Endothelial cell of umbilical vein (primary cell): ENCODE measurements around the gene VWA8. TPM values are rescaled to one million over a fixed set of nuclear protein-coding genes. Genes with fewer than 3 reads are reported as not detected.

Experiments
- BruUV-seq: library from RNA; stranded (reverse); fragments of 400-500 nt; replicated peaks from 2 replicates; lab custom pipeline; 2021; lab: Mats Ljungman, UMichigan
- CTCF ChIA-PET: fragments of 300-600, 350-600 bp; sonication (Branson Sonifier 250); formaldehyde crosslinking; loops from one replicate; lab custom pipeline; 2021; ENCODE audit warnings: antibody characterized with exemption, inconsistent platforms; lab: Charles Lee
- POLR2A ChIA-PET: fragments of 300-600, 350-600 bp; sonication (Branson Sonifier 250); formaldehyde crosslinking; loops from one replicate; lab custom pipeline; 2021; ENCODE audit warnings: antibody characterized with exemption, inconsistent platforms; lab: Charles Lee
- DNase-seq: peaks from one replicate; pipeline ENCODE4 v3.0.0-alpha.2; 2011; ENCODE audit warnings: low read depth, low spot score
- FAIRE-seq: peaks from 2 replicates; lab custom pipeline; 2011; peaks lifted over from hg19 to GRCh38; lab: Jason Lieb, UNC
- H2AFZ ChIP-seq: 2 replicates; pipeline ENCODE4 v1.6.0; 2012; ENCODE audit warnings: low read depth, low read length, control low read depth, inconsistent platforms
- H3K27ac ChIP-seq: 2 replicates; pipeline ENCODE4 v1.5.1; 2011; ENCODE audit warnings: low read depth, mild to moderate bottlenecking, control low read depth, low read length, moderate library complexity; ENCODE audit not compliant: insufficient read depth
- H3K27me3 ChIP-seq, 2 experiments: 2 replicates each; pipeline versions ENCODE4 v1.6.0 to v1.6.1; 2011; ENCODE audit warnings: low read length in 2 of 2, mixed read lengths in 1 of 2; ENCODE audit not compliant: control insufficient read depth in 2 of 2, insufficient read depth in 2 of 2
- H3K36me3 ChIP-seq, 2 experiments: 2 replicates in 1 of 2; 3 replicates in 1 of 2; pipeline ENCODE4 v1.5.1; 2011; ENCODE audit warnings: low read length in 2 of 2, mild to moderate bottlenecking in 1 of 2, moderate library complexity in 1 of 2; ENCODE audit not compliant: control insufficient read depth in 2 of 2, insufficient read depth in 2 of 2; ENCODE audit errors: extremely low read depth in 1 of 2
- H3K4me1 ChIP-seq: 3 replicates; pipeline ENCODE4 v1.5.1; 2011; ENCODE audit warnings: mild to moderate bottlenecking, low read length; ENCODE audit not compliant: control insufficient read depth, insufficient read depth; ENCODE audit errors: extremely low read depth
- H3K4me2 ChIP-seq: 2 replicates; pipeline ENCODE4 v1.6.1; 2011; ENCODE audit warnings: low read length, control low read depth, mixed read lengths; ENCODE audit not compliant: insufficient read depth
- H3K4me3 ChIP-seq, 3 experiments: fragments of 200-600 bp in 1 of 3; sonication (generic), shearing (Covaris generic) in 1 of 3; replicated peaks in 1 of 3; 2 replicates each; pipeline ENCODE4 v1.5.1; 2011 to 2016; ENCODE audit warnings: control low read depth in 3 of 3, low read length in 3 of 3, mild to moderate bottlenecking in 2 of 3, inconsistent platforms in 1 of 3, low read depth in 1 of 3, moderate library complexity in 1 of 3; ENCODE audit not compliant: insufficient read depth in 1 of 3
- H3K79me2 ChIP-seq: 2 replicates; pipeline ENCODE4 v1.6.0; 2012; ENCODE audit warnings: low read length, inconsistent platforms; ENCODE audit not compliant: control insufficient read depth, insufficient read depth
- H3K9ac ChIP-seq: replicated peaks from 2 replicates; pipeline ENCODE3; 2011; ENCODE audit warnings: low read length, control low read depth; ENCODE audit not compliant: insufficient read depth; ENCODE audit errors: extremely low read depth
- H3K9me1 ChIP-seq: replicated peaks from 3 replicates; pipeline ENCODE4 v1.6.0; 2011; ENCODE audit warnings: mild to moderate bottlenecking, low read length; ENCODE audit not compliant: control insufficient read depth, insufficient read depth; ENCODE audit errors: extremely low read depth
- H3K9me3 ChIP-seq: replicated peaks from 2 replicates; pipeline ENCODE4 v1.5.1; 2012; ENCODE audit warnings: low read length, inconsistent platforms; ENCODE audit not compliant: control insufficient read depth, insufficient read depth
- H4K20me1 ChIP-seq: replicated peaks from 2 replicates; pipeline ENCODE3; 2011; ENCODE audit warnings: mild to moderate bottlenecking, low read length; ENCODE audit not compliant: control insufficient read depth, insufficient read depth; ENCODE audit errors: extremely low read depth
- CTCF ChIP-seq, 2 donors: IDR thresholded peaks; 1 replicate in 1 of 2; 2 replicates in 1 of 2; pipeline ENCODE4 v1.5.1; 2011; ENCODE audit warnings: low read length in 2 of 2, mild to moderate bottlenecking in 2 of 2, moderate library complexity in 2 of 2, control low read depth in 1 of 2, inconsistent platforms in 1 of 2, low read depth in 1 of 2; ENCODE audit not compliant: insufficient read depth in 1 of 2; ENCODE audit errors: extremely low read depth in 1 of 2
- EZH2 ChIP-seq: IDR thresholded peaks from 2 replicates; pipeline ENCODE4 v1.6.1; 2012; ENCODE audit warnings: borderline replicate concordance, low read depth, mild to moderate bottlenecking, moderate library complexity, low read length, inconsistent platforms; ENCODE audit not compliant: severe bottlenecking
- FOS ChIP-seq: IDR thresholded peaks from 2 replicates; pipeline ENCODE4 v1.6.1; 2011; ENCODE audit warnings: mild to moderate bottlenecking, low read length, moderate library complexity, borderline replicate concordance; ENCODE audit not compliant: insufficient read depth
- JUN ChIP-seq: IDR thresholded peaks from 2 replicates; pipeline ENCODE4 v1.6.1; 2011; ENCODE audit warnings: borderline replicate concordance, low read depth; ENCODE audit not compliant: insufficient read length, insufficient read depth
- MAX ChIP-seq: IDR thresholded peaks from 2 replicates; pipeline ENCODE4 v1.6.1; 2011; ENCODE audit not compliant: insufficient read depth, insufficient read length
- MYC ChIP-seq: IDR thresholded peaks from one replicate; pipeline ENCODE4 v1.6.1; 2011; ENCODE audit warnings: mild to moderate bottlenecking, low read depth, low read length
- POLR2A ChIP-seq: IDR thresholded peaks from 2 replicates; pipeline ENCODE4 v1.6.1; 2012; ENCODE audit warnings: low read depth, mild to moderate bottlenecking, control low read depth, low read length
- POLR2AphosphoS5 ChIP-seq: IDR thresholded peaks from 2 replicates; pipeline ENCODE4 v1.6.1; 2012; ENCODE audit warnings: low read depth, mild to moderate bottlenecking, control low read depth, low read length, moderate library complexity; ENCODE audit not compliant: insufficient read depth
- dilution Hi-C: fragments of 300-500 bp; cut with MboI; formaldehyde crosslinking; loops from one replicate; pipeline ENCODE4 v1.15.0; 2019; ENCODE audit warnings: low sequenced_read_pairs; ENCODE audit not compliant: extremely low pct_ligation_motif_present
- intact Hi-C: fragments of 100-400 bp; cut with micrococcal nuclease; formaldehyde crosslinking; loops from one replicate; pipeline ENCODE4 v1.10.0; 2022
- polyA plus RNA-seq, 4 experiments: library from polyadenylated mRNA; depleted of rRNA in 3 of 4; stranded (reverse) in 3 of 4; unstranded in 1 of 4; fragments of >200 nt; gene quantifications; 2 replicates each; pipeline versions ENCODE4 v1.2.1 to v1.2.3, GENCODE V29; 2011 to 2012; ENCODE audit warnings: missing spikeins in 1 of 4
- total RNA-seq: library from RNA; stranded (reverse); gene quantifications from 2 replicates; pipeline ENCODE4 v1.2.3, GENCODE V29; 2021

Gene VWA8
- total and polyA plus RNA-seq, 2 donors (not counting 3 experiments of a cell fraction or from before 2014, with no cell fraction given), result 2.9 to 11.3 TPM

DNA sequence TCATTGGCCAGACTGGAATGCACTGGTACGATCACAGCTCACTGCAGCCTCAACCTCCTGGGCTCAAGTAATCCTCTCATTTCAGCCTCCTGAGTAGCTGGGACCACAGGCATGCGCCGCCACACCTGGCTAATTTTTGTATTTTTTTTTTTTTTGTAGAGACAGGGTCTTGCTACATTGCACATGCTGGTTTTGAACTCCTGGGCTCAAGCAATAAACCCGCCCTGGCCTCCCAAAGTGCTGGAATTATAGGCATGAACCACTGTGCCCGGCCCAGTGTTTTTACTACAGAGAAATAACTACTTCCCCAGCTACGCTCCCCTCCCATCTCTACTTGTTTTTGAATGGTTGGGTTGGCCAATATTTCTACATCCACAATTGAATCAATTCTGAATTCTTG, 381.0 kb downstream of the VWA8 start:
- CTCF ChIA-PET, result no interaction called here

More for the DNA sequence above, 381.0 kb downstream of the VWA8 start:
- no peak overlapping the region for H3K27ac ChIP-seq
- POLR2A ChIA-PET, result no interaction called here
- no peak overlapping the region for H3K4me2 ChIP-seq
- intact Hi-C loops (no loop called here), dilution Hi-C loops (no loop called here)
- BruUV-seq, result no TSS peak
- no peak overlapping the region for H3K9ac ChIP-seq
- no peaks in the 10 kb centered on the region for H3K79me2 ChIP-seq
- H4K20me1 ChIP-seq, result no peaks in the 10 kb centered on the region
- H3K27me3 ChIP-seq, result no peaks in the 10 kb centered on the region
- H3K9me1 ChIP-seq, result no peaks in the 10 kb centered on the region
- H3K9me3 ChIP-seq, result no peaks in the 10 kb centered on the region
- H2AFZ ChIP-seq, result no peak overlapping the region
- no peaks in the 10 kb centered on the region for H3K36me3 ChIP-seq
- H3K4me1 ChIP-seq, result no peaks in the 10 kb centered on the region
- FAIRE-seq, result no peak
- DNase-seq, result no peak
- H3K4me3 ChIP-seq, result no peak overlapping the region
- TF ChIP-seq CTCF (IDR thresholded peaks at IDR 0.05; ENCODE audit: extremely low read depth in 1 of 2, insufficient read depth in 1 of 2, low read depth in 1 of 2, low read length in 2 of 2) (no peak), MAX (no peak), POLR2AphosphoS5 (no peak), FOS (no peak), EZH2 (no peak), POLR2A (no peak), MYC (no peak), JUN (no peak)
